ENCODE data around the gene CADM1. TPM values are rescaled to one million over a fixed set of nuclear protein-coding genes. Genes with fewer than 3 reads are reported as not detected.
A peak's percentile ranks its signal among the peaks of the same experiment; 100 is the strongest.

Gene CADM1
- total RNA-seq, 1 donor from 2014 or later: 150 TPM

- no peak overlapping the region for H3K4me3 Mint-ChIP-seq
- H3K4me1 Mint-ChIP-seq (ENCODE audit: unreplicated experiment): peaks cover 5% of the 10 kb centered on the region
- no peak for DNase-seq (ENCODE audit: extremely low spot score, unreplicated experiment)
- TF ChIP-seq, protein P1, sequence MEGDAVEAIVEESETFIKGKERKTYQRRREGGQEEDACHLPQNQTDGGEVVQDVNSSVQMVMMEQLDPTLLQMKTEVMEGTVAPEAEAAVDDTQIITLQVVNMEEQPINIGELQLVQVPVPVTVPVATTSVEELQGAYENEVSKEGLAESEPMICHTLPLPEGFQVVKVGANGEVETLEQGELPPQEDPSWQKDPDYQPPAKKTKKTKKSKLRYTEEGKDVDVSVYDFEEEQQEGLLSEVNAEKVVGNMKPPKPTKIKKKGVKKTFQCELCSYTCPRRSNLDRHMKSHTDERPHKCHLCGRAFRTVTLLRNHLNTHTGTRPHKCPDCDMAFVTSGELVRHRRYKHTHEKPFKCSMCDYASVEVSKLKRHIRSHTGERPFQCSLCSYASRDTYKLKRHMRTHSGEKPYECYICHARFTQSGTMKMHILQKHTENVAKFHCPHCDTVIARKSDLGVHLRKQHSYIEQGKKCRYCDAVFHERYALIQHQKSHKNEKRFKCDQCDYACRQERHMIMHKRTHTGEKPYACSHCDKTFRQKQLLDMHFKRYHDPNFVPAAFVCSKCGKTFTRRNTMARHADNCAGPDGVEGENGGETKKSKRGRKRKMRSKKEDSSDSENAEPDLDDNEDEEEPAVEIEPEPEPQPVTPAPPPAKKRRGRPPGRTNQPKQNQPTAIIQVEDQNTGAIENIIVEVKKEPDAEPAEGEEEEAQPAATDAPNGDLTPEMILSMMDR (conservative IDR thresholded peaks at IDR 0.05): no peak
- no peaks in the 10 kb centered on the region for H3K9me3 Mint-ChIP-seq
- no peaks in the 10 kb centered on the region for H3K27me3 Mint-ChIP-seq
- H3K27ac Mint-ChIP-seq: no peak overlapping the region
- H3K36me3 Mint-ChIP-seq: peaks cover 30% of the 10 kb centered on the region
These were observed 283.3 kb downstream of the CADM1 start for GRCh38 chr11:115220911-115221310.

GRCh38 chr11:115220423-115220822 is 283.8 kb downstream of the CADM1 start:
- no peak for DNase-seq (ENCODE audit: extremely low spot score, unreplicated experiment)
- Mint-ChIP-seq H3K27me3 (no peaks in the 10 kb centered on the region), H3K9me3 (no peaks in the 10 kb centered on the region), H3K27ac (no peak overlapping the region), H3K4me1 (ENCODE audit: unreplicated experiment) (peaks cover 5% of the 10 kb centered on the region), H3K36me3 (peaks cover 33% of the 10 kb centered on the region), H3K4me3 (no peak overlapping the region)
- TF ChIP-seq, protein P1 (conservative IDR thresholded peaks at IDR 0.05): no peak

GRCh38 chr11:115219376-115219775 is 284.8 kb downstream of the CADM1 start:
- Mint-ChIP-seq H3K4me3 (no peak overlapping the region), H3K27me3 (no peaks in the 10 kb centered on the region), H3K4me1 (ENCODE audit: unreplicated experiment) (no peaks in the 10 kb centered on the region), H3K36me3 (peaks cover 37% of the 10 kb centered on the region), H3K27ac (no peak overlapping the region), H3K9me3 (no peaks in the 10 kb centered on the region)
- DNase-seq (ENCODE audit: extremely low spot score, unreplicated experiment): no peak
- TF ChIP-seq, protein P1 (conservative IDR thresholded peaks at IDR 0.05): no peak

DNA sequence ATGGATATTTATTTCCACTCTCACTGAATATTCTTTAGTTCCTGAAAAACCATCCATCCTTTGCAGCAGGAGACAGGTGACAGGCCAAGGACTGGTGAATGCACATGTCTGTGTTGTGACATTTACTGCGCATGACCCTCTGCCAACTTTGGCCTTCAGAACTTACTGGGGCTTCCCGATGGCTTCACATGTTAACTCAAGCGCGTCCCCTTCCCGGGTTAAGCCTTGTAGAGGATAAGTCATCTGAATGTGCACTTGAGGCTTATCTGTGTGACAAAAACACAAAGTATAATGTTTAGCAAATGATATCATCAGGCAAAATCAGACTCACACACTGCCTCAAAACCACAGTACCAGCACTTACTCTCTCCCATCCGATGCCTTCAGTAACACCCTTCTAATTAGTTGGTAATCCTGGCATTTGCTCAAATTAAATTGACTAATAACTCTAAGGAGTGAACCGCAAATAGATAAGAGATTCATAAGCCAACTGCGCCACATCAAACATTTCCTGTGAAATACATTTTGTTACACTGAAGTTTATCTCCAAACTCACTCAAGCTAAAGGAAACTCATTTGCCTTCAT is 286.4 kb downstream of the CADM1 start:
- Mint-ChIP-seq H3K27me3 (no peaks in the 10 kb centered on the region), H3K4me1 (ENCODE audit: unreplicated experiment) (no peaks in the 10 kb centered on the region), H3K4me3 (no peak overlapping the region), H3K36me3 (peaks cover 45% of the 10 kb centered on the region), H3K9me3 (no peaks in the 10 kb centered on the region), H3K27ac (no peak overlapping the region)
- no peak for DNase-seq (ENCODE audit: extremely low spot score, unreplicated experiment)
- TF ChIP-seq, protein P1 (conservative IDR thresholded peaks at IDR 0.05): no peak

DNA sequence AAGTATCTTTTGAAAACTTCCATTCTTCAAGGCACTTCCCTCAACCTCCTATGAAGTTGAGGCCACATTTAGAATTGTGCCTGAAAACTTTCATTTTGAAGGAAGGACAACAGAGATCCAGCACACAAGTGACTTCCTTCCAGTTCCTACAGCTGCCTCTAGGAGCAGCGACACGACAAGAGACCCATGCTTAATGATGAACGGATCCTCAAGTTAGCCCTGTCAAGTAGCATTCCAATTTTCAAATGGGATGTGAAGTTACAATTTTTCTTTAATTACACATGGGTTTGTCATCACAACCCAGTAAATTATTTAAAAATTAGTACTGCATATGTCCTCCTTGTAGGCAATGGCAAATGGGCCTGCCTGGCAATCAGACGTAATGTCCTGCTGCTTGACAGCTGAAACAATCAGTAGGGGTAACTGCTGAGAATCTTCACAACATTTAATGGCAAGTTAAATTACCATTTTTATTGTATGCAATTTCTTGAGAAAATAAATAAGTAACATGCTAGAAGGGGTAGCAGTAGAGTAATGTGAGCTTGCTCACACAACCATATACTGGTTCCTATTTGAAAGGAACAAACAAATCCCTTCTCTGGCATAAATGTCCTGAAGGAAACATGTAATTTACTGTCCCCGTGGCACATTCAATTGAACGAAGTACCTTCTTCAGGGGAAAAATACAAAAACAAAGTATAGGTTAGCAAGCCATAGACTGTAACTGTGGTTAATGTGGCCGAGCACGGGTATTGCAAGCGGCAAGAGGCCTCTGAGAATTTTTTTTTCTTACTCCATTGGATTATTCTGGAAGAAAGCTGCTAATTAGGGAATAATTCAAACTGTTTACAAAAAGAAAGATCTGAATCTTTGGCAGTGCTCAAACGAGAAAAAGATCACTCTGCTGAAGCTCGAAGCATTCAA is 288.3 kb downstream of the CADM1 start:
- Mint-ChIP-seq H3K27me3 (no peaks in the 10 kb centered on the region), H3K27ac (no peak overlapping the region), H3K9me3 (no peaks in the 10 kb centered on the region), H3K36me3 (peaks cover 44% of the 10 kb centered on the region), H3K4me3 (no peak overlapping the region), H3K4me1 (ENCODE audit: unreplicated experiment) (peaks cover 3% of the 10 kb centered on the region)
- TF ChIP-seq, protein P1 (conservative IDR thresholded peaks at IDR 0.05): peak; percentile 63
- DNase-seq (ENCODE audit: extremely low spot score, unreplicated experiment): no peak
